GM13976 (cell line): Measurements from ENCODE around the gene HOXB5.

ENCODE experiments used
- DNase-seq: peaks from one replicate; pipeline ENCODE4 v3.0.0; 2012; ENCODE audit warnings: low spot score
- in situ Hi-C: fragments of 300-500 bp; cut with MboI; formaldehyde crosslinking; loops from one replicate; pipeline ENCODE4 v1.12.0; 2022; ENCODE audit warnings: low sequenced_read_pairs, mixed read lengths, inconsistent platforms; ENCODE audit not compliant: unreplicated experiment
- TF ChIP-seq, protein P1 (sequence below): IDR thresholded peaks from 2 replicates; pipeline ENCODE4 v1.5.1; 2012; ENCODE audit warnings: borderline replicate concordance, mild to moderate bottlenecking; ENCODE audit not compliant: insufficient read depth; ENCODE audit errors: extremely low read depth, missing control alignments, control extremely low read depth

Gene HOXB5

DNA sequence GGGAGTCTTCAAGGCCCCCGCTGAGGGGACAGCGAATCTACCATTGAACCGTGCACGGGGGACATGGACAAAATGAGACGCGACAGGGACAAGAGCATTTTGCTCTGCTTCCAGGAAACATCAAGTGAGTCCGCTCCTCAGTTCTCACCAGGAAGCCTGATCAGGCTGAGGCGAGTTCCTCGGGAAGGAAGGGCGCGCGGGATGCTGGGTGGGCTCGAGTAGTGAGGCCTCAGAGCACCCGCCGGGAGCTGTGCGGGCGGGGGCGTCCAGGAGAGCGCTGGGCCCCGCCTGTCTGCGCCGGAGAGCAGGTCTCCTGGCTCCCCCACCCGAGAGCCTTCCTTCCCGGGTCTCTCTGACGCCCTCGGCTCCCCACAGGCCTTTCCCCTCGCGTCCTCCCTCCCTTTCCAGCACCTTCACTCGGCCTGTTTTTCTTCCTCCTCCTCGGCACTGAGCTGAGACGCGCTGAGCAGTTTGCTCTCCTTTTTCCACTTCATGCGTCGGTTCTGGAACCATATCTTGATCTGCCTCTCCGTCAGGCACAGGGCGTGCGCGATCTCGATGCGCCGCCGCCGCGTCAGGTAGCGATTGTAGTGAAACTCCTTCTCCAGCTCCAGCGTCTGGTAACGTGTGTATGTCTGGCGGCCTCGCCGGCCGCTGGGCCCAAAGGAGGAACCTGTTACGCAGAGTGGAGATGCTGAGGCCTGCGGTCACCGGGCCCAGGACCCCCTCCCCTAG is 2.6 kb upstream of the HOXB5 start:
- TF ChIP-seq, protein P1, sequence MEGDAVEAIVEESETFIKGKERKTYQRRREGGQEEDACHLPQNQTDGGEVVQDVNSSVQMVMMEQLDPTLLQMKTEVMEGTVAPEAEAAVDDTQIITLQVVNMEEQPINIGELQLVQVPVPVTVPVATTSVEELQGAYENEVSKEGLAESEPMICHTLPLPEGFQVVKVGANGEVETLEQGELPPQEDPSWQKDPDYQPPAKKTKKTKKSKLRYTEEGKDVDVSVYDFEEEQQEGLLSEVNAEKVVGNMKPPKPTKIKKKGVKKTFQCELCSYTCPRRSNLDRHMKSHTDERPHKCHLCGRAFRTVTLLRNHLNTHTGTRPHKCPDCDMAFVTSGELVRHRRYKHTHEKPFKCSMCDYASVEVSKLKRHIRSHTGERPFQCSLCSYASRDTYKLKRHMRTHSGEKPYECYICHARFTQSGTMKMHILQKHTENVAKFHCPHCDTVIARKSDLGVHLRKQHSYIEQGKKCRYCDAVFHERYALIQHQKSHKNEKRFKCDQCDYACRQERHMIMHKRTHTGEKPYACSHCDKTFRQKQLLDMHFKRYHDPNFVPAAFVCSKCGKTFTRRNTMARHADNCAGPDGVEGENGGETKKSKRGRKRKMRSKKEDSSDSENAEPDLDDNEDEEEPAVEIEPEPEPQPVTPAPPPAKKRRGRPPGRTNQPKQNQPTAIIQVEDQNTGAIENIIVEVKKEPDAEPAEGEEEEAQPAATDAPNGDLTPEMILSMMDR = no peak
- in situ Hi-C loops = no loop called here
- DNase-seq = no peak

DNA sequence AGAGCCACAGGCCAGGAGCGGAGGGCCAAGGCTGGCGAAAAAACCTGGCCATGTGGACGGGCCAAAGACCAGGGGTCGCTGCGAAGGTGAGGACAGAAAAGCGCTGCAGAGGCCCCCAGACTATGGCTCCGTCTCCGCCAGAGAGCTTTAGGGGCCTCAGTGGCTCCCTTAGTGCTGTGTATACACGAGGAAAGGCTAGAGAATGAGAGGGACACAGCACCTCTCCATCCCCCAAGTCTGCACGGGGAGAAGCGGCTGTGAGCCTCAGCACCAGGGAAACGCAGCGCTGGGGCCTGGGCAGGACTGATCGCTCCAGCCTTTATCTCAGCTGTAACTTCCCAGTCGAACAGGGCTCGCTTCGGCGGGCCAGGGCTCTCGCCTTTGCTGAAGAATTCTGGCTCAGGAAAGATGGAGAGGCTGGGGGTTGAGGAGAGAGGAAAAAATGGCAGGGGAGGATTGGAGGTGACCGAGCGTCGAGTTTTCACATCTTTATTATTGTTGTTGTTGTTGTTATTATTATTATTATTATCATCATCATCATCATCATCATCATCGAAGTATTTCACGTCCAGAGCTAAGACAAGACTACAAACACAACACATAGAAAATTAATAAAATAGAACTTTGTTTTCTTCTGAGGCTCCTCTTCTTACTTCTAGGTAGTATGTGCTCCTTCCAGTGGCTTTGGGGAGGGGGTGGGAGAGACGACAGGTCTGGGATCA is 1.9 kb upstream of the HOXB5 start:
- in situ Hi-C loops = no loop called here
- TF ChIP-seq, protein P1 = no peak
- DNase-seq = no peak

GRCh38 chr17:48594538-48595277 is 1.1 kb upstream of the HOXB5 start:
- in situ Hi-C loops = no loop called here
- TF ChIP-seq, protein P1 = no peak
- DNase-seq = no peak

GRCh38 chr17:48593840-48594537 is 410 bp upstream of the HOXB5 start:
- TF ChIP-seq, protein P1 = peak; percentile 97
- in situ Hi-C loops = no loop called here
- peak; percentile 92 for DNase-seq

DNA sequence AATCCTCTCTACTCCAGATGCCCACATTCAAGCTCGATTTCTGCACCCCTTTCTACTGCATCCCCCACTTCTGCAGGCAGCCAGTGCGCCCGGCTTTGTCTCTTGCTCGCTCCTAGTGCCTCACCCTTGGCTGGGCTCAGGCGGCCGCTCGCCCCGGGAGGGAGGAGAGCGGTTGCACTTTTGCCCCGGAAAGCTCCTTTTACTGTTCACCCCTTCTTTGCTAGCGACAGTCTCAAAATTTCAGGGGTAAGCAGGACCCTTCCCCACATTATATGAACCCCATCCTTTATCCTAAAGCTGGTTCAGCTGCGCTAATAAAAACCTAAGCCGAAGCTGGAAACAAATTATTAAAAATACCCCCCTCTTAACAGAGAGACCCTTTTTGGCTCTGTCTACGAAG is 1.0 kb downstream of the HOXB5 start:
- in situ Hi-C loops = no loop called here
- DNase-seq = peak; percentile 58
- TF ChIP-seq, protein P1 = no peak

DNA sequence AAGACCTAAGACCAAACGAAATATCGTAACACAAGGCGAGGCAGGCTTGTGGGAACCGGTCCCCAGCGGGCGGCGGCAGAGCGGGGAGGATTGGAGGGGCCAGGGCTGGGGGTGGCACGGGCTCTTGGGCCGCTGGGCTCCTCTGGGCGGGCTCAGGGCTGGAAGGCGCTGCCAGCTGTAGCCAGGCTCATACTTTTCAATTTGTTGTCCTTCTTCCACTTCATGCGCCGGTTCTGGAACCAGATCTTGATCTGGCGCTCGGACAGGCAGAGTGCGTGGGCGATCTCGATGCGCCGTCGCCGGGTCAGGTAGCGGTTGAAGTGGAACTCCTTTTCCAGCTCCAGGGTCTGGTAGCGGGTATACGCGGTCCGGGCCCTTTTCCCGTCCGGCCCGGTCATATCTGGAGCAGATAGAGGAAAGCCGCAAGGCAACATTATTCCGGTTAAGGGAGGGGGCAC is 1.5 kb downstream of the HOXB5 start:
- no peak for DNase-seq
- in situ Hi-C loops = no loop called here
- TF ChIP-seq, protein P1 = no peak
